Stimulated activated CD8-positive, alpha-beta memory T cell treated with anti-CD3 and anti-CD28 coated beads, Interleukin-15, amount 100 ng/mL, for 4 hours (primary cell): Measurements from ENCODE around the gene CCP110.

Experiments
- DNase-seq, 2 donors: peaks; one replicate each; pipeline ENCODE4 v3.0.0-alpha.2; 2020; ENCODE audit warnings: low read depth in 2 of 2

CCP110 gene

GRCh38 chr16:19523559-19524355, at the start of gene CCP110:
Gene CCP110, plus strand, starts transcription at chr16:19523942. Its CDS starts 3,940 bp downstream, at chr16:19527882.
- peak; percentile 88 to 89 for DNase-seq

GRCh38 chr16:19474617-19475016, 49.1 kb upstream of the CCP110 start:
- no peak for DNase-seq

- DNase-seq: no peak
Measured at GRCh38 chr16:19478505-19478904, 45.2 kb upstream of the CCP110 start.

- no peak for DNase-seq
Measured at GRCh38 chr16:19479302-19479721, 44.4 kb upstream of the CCP110 start.

GRCh38 chr16:19481296-19481695, 42.4 kb upstream of the CCP110 start:
- no peak for DNase-seq

GRCh38 chr16:19481769-19482168, 42.0 kb upstream of the CCP110 start:
- DNase-seq: no peak

GRCh38 chr16:19482291-19482690, 41.5 kb upstream of the CCP110 start:
- DNase-seq: no peak

GRCh38 chr16:19484096-19484495, 39.6 kb upstream of the CCP110 start:
- no peak for DNase-seq

- DNase-seq: no peak
Measured at GRCh38 chr16:19485611-19486010, 38.1 kb upstream of the CCP110 start.

GRCh38 chr16:19486051-19486450, 37.7 kb upstream of the CCP110 start:
- DNase-seq: no peak

GRCh38 chr16:19486750-19487325, 36.9 kb upstream of the CCP110 start:
- DNase-seq: no peak

- DNase-seq: no peak
Measured at GRCh38 chr16:19488213-19488640, 35.5 kb upstream of the CCP110 start.

- no peak for DNase-seq
Measured at GRCh38 chr16:19490619-19491018, 33.1 kb upstream of the CCP110 start.

- no peak for DNase-seq
Measured at GRCh38 chr16:19497176-19497575, 26.6 kb upstream of the CCP110 start.

- no peak for DNase-seq
Measured at GRCh38 chr16:19499006-19499405, 24.7 kb upstream of the CCP110 start.

GRCh38 chr16:19499481-19499880, 24.3 kb upstream of the CCP110 start:
- no peak for DNase-seq

- DNase-seq: peak in 1 of 2 donors; percentile 36
Measured at GRCh38 chr16:19502395-19503131, 21.2 kb upstream of the CCP110 start.

- no peak for DNase-seq
Measured at GRCh38 chr16:19503461-19504075, 20.2 kb upstream of the CCP110 start.

GRCh38 chr16:19505600-19506303, 18.0 kb upstream of the CCP110 start:
- no peak for DNase-seq

GRCh38 chr16:19506965-19507364, 16.8 kb upstream of the CCP110 start:
- DNase-seq: no peak

GRCh38 chr16:19507867-19508266, 15.9 kb upstream of the CCP110 start:
- no peak for DNase-seq

GRCh38 chr16:19512297-19512696, 11.4 kb upstream of the CCP110 start:
- DNase-seq: no peak
